GM18498 (cell line): ENCODE results near the gene MEF2B.

Experiments used
- ATAC-seq: cut with Tn5 transposase; IDR thresholded peaks from one replicate; pipeline ENCODE4 v1.9.1; 2021; ENCODE audit warnings: mild to moderate bottlenecking, moderate library complexity; ENCODE audit not compliant: unreplicated experiment

MEF2B gene

DNA sequence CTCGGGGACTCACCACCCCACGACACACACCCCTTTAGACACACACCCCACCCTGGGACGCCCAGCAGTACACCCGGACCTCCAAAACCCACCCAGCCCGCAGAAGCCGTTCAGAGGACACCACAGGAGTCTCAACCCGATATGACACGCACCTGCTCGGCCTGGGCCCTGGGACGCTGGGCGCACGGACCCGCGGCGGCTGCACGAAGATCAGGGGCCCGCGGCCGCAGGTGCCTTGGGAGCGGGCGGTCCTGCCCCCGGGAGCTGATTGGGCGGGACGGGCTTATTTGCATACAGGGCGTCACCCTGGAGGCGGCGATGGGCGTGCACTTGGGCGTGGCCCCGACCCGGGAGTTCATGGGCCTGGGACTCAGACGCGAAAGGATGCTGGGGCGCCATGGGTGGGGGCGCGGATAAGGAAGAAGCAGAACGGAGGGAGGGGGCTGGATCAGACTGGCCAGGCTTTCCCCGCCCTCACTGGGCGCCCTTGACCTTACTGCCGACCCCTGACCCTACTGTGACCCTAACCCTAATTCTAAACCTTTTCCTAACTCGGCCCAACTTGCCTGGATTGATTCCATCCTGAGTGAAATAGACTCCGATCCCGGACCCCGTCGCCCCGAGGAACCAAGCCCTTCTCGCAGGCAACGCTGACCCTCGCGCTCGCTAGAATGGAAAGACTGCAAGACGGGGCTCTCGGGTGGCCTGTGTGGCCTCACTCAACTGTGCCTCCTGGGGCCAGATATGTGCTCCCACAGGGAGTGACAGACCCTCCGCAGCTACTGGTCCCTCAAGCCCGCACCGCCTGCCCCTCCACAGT is at the start of gene MEF2B:
Gene MEF2B, minus strand, starts transcription at position 211 of the 820 bp plus-strand sequence. CDS start 19,528 bp downstream, outside the sequence.
- peak; percentile 88 for ATAC-seq

DNA sequence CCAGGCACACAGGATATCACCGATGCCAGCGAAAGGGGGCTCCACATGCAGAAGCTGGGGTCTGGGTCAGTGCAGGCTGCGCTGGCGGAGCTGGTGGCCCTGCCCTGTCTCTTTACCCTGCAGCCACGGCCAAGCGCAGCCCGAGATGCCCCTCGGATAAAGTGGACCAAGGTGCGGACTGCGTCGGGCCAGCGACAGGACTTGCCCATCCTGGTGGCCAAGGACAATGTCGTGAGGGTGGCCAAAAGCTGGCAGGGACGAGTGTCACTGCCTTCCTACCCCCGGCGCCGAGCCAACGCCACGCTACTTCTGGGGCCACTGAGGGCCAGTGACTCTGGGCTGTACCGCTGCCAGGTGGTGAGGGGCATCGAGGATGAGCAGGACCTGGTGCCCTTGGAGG is 48.8 kb upstream of the MEF2B start:
- ATAC-seq: no peak

DNA sequence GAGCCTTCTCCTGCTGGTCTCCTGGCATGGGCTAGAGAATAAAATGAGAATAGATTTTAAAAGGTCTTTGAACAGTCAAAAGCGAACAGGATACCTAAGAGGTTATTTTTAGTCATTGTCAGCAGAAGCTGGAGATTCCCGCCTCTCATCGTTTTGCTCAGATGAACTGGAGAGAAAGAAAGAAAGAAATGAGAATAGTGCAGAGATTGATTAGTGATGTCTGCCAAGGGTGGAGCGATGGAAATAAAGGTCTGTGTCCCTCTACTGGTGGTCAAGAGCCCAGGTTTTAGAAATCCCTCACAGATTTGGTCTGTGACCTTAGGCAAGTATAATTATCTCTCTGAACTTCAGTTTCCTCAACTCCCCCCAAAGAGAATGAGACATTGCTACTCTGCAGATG is 47.0 kb upstream of the MEF2B start:
- ATAC-seq: no peak

DNA sequence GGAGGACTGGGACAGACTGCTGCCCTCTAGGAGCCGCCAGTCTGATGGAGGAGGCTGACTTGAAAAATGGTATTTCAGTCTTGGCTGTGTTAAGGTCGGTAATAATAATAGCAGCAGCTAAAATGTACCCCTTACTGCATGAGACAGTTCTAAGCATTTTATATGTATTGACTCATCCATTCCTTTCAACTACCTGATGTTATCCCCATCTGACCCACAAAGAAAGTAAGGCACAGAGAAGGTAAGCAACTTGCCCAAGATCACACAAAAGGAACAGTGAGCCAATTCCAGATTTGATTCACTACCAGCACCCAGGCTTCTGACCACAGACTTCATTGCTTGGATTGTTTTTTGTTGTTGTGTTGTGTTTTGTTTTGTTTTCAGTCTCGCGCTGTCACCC is 45.7 kb upstream of the MEF2B start:
- ATAC-seq: no peak

DNA sequence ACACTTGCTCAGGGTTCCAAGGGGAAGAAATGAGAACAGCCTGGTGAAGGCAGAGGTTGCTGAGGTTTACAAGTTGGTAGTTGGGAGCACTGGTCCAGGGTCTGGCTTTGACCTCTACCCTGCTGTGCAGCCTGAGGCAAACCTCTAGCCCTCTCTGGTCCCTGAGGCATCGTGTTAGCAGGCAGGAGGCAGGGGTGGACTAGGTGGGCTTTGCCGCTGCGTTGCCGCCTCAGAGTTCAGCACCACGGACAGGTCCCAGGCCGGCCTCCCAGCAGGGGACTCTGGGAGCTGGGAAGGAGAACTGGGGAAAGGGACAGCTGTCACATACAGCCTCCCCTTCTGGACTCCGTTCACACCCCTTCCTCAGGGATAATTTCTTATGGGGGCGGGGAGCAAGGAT is 44.8 kb upstream of the MEF2B start:
- ATAC-seq: no peak

DNA sequence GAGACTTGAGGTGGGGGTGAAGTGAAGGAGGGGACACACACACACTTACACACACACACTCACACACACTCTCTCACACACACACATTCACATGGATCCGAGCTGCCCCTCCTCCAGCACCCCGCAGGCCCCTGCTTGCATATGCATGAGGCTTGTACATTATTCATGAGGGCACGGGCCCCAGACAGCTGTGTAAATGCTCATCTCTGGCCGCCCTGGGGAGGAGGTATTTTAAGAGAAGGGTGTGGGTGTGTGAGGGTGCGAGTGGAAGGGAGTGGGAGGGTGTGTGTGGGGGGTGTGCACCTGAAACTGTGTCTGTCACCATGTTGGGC is 44.1 kb upstream of the MEF2B start:
- ATAC-seq: no peak

DNA sequence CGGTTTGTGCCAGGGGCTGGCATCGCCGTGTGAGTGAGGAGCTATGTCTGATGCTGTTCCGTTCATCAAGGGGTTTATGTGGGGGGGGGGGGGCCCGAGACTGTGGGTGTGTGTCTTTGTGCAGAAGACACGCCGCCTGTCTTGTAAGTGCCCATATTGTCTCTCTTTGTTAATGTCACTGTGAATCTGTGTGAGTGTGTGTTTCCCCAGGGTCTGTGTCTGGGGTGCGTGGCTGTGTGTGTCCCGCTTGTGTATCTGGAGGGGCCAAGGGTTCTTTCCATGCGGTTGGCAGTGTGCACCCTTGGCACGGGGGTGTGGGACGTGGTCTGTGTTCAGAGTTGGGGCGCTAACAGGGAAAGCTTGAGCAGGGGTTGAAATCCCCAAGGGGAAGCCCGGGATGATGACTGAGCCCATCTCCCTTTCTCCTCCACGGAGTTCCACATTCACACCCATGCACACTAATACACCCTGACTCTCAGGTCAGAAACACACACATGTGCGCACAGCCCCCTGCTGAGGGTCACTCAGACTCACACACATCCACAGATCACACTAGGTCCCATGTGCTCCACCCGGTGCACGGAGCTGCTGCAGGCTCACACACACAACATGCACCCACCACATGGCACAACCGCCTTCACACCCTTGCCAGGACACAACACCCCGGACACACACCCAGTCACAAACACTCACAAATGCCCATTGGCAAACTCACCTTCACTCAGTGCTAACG is 43.5 kb upstream of the MEF2B start:
- ATAC-seq: no peak

DNA sequence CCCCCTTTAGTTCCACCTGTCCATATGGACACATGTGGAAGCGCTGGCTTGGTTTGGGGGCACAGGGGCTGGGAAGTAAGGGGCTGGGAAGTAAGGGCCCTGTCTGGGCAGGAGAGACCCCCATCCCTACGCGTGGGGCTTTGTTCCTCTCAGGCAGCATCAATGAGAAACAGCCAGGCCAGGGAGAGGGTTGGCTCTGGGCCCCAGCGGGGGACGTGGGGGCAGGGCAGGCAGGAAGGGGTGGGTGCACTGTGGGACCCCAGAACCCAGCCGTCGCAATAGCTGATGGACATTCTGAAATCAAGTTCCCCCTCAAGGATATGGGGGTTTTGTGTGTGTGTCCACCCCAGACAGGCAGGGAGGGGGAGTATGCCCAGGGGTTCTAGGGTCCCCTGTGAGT is 42.9 kb upstream of the MEF2B start:
- no peak for ATAC-seq

DNA sequence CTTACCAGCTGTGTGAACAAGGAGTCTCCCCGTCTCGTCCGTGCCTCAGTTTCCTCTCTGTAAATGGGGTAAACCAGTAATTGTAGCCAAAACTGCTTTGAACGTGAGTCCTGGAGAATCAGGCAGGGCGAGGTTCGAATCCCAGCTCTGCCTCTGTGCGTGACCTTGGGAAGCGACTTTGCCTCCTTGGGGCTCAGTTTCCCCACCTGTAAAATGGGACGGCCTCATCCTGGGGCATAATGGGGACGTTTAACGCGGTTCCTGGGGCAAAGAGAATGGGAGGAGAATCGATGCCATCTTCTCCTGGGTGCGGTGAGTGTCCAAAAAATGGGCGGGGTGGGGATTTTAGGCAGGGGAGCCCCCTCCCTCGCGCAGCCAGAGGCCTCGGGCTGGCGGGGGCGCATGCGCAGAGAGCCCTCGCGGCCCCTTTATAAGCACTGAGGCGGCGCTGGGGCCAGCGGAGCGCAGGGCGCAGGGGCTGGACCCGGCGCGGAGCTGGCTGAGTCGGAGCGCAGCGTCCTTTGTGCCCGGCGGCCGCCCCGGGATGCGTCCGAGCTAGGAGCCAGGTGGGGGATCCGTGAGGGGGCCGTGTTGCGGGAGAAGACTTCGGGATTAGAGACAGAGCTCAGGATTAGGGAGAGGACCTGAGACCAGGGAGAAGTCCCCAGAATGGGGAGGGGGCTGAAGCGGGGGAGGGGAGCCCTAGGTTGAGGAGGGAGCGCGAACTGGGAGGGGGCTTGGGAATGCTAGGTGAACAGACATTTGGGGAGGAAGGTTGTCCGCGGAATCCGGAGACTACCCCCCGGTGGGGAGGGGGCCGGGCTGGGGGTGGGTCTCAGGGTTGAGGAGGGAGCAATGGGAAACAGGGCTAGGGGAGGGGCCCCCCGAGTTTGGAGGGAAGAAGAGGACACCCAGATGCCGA is 41.7 kb upstream of the MEF2B start, which contains the start of gene NCAN:
Gene NCAN, plus strand, starts transcription at position 460 of the 922 bp plus-strand sequence. CDS start 4,996 bp downstream, outside the sequence.
- no peak for ATAC-seq

DNA sequence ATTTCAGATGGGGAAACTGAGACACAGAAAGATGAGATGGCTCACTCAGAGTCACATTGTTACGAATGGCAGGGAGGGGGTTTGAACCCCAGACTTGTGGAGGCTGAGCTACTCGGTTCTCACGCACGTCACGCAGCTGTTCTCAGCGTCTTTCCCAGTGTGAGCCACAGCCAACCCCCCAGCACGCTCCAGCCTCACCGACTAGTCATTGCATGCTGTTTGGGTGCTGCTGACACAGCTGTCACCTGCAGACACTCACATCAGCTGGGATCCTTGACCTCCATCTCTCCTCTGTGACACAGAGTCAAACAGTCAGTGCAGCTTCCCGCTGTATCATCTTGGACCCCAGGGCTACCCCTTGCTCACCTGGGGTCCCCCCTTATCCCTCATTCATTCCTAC is 39.3 kb upstream of the MEF2B start:
- ATAC-seq: no peak

DNA sequence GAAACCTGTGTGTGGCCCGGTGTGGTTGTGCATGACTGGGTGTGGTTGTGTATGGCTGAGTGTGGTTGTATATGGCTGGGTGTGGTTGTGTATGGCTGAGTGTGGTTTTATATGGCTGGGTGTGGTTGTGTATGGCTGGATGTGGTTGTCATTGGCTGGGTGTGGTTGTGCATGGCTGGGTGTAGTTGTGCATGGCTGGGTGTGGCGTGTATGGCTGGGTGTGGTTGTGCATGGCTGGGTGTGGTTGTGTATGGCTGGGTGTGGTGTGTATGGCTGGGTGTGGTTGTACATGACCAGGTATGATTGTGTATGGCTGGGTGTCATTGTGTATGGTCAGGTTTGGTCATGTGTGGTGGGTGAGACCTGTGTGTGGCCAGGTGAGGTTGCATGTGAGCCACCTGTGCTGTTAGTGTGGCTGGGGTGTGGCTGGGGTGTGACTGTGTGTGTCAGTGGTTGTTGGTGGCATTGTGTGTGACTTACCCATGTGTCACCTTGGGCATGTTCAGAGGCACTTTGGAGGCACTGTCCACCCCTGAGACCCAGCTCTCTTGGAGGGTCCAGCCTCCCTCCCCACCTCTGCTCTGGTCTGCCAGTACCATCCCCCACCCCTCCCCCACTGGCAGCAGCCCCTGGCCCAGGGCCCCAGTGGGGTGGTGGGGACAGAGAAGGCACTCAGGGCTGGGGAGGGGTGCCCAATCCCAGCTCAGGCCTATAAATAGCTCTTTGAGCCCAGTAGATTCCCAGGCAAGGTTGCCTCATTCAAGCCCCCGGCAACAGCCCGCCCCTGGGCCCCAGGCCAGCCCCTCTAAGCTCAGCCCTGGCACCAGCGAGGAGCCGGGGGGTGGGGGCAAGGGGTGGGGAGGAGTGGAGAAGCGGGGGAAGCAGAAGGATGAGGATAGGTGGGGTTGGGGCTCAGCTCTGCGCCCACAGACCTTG is 37.8 kb upstream of the MEF2B start:
- no peak for ATAC-seq

DNA sequence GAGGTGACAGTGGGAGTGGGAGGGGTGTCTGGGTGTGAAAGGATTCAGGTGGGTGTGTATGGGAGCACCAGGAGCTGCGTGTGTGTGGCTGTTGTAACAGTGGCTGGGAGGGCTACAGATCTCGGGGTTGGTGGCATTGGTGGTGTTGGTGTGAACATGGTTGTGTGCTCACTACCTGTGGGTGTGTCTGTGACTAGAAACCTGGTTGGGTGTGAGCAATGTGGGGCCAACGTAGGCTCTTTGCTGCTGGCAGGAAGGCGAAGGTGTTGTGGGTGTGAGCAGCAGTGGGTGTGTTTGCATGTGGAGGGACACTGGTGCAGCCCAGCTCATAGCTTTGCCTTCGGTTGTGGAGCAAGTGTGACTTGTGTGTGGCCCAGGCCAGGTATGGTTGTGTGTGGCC is 36.9 kb upstream of the MEF2B start:
- no peak for ATAC-seq

DNA sequence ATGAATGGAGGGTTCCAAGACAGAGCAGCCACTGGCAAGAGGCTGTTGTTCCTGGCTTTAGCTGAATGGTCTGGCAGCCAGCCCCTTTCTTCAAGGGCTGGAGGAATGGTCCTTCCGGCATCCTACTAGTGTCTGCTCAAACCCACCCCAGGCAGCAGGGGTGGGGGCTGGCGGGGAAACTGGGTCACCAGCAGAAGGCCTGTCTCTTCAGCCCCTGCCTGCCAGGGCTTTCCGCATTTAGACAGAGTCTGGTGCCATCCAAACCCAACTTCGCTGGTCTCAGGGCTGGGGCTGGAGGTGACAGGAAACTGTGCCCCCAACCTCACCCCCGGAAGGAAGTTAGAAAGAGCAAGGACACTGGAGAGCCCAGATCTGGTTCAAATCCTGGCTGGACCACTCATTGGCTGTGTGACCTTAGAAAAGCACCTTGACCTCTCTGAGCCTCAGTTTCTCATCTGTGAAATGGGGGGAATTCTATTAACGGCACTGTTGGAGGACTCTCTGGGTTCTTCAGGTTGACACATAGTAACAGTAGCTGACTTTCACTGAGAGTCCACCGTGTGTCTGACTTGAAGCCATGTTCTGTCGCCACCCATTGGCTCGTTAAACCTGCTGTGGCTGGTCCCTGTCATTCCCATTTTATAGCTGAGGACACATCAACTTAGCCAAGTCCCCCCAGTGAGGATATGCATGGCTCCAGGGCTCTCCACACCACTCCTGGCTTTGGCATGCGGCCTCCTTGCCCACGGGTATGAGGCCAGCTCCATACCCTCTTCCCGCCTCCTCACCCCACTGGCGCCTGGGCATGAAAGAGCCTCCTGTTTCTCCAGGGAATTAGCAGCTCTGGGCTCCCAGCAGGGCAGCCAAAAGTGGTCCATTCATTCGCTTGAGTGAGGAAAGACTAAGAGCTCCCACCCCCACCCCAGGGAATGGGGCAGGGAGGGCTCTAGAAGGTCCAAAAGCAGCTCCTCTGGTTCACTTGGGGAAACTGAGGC is 35.6 kb upstream of the MEF2B start:
- no peak for ATAC-seq

DNA sequence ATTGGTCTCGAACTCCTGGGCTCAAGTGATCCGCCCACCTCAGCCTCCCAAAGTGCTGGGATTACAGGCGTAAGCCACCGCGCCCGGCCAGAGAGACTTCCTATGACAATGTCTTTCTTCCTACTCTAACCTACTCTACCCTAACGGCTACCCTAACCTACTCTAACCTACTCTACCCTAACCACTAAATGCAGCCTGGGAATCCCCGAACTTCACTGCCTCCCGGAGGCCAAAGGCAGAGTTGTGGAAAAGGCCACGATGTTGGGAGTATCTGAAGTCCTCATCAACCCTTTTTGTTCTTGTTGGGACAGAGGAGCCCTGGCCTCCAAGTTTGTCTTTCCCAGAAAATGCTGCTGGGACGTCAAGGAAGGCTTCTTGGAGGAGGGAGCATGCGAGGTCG is 34.1 kb upstream of the MEF2B start:
- no peak for ATAC-seq

DNA sequence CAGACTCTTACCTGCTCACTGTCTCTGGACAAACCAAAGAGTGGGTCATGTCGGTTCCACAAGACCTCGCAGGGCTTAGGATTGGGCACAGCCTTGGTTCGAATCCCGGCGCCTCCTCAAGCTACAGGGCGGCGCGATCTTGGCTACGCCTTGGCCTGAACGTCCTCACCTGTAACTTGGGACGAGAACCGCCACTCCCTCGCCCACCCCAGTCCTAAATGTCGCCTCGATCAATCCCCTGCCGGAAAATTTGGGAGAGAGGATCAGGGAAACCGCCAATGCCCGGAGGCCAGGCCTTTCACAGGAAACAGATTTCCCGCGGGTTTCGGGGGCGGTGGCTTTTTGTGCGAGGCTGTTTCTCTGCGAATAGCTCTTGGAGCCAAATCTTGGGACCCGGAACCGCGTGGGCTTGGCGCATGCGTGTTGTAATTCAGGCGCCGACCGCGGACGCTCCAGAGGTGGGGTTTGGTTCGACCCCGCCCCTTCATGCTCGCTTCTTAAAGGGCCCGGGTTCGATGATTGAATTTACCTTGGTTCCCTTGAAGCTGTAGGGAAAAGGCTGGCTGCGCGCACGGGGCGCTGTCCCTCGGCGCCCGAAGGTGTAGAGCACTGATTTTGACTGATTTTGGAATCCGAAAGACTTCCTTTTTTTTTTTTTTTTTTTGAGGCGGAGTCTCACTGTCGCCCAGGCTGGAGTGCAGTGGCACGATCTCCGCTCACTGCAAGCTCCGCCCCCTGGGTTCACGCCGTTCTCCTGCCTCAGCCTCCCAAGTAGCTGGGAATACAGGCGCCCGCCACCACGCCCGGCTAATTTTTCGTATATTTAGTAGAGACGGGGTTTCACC is 33.2 kb upstream of the MEF2B start, which contains the start of gene NR2C2AP:
Gene NR2C2AP, minus strand, starts transcription at position 403 of the 845 bp plus-strand sequence. Its CDS starts 354 bp downstream, at position 49.
- ATAC-seq: peak; percentile 74

DNA sequence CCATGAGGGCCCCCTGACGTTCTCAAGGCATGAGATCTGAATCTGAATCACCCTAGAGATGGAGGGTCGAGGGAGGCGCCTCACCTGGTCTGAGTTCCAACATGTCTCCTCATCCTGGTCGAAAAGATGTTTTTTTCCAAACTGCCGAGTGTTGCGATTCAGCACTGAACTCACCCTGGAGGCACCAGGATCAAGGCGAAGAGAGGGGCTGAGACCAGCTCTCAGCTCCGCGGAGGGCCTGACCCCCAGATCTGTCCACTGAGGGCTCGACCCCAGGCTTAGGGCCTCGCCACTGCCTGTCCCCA is 32.6 kb upstream of the MEF2B start:
- ATAC-seq: no peak

DNA sequence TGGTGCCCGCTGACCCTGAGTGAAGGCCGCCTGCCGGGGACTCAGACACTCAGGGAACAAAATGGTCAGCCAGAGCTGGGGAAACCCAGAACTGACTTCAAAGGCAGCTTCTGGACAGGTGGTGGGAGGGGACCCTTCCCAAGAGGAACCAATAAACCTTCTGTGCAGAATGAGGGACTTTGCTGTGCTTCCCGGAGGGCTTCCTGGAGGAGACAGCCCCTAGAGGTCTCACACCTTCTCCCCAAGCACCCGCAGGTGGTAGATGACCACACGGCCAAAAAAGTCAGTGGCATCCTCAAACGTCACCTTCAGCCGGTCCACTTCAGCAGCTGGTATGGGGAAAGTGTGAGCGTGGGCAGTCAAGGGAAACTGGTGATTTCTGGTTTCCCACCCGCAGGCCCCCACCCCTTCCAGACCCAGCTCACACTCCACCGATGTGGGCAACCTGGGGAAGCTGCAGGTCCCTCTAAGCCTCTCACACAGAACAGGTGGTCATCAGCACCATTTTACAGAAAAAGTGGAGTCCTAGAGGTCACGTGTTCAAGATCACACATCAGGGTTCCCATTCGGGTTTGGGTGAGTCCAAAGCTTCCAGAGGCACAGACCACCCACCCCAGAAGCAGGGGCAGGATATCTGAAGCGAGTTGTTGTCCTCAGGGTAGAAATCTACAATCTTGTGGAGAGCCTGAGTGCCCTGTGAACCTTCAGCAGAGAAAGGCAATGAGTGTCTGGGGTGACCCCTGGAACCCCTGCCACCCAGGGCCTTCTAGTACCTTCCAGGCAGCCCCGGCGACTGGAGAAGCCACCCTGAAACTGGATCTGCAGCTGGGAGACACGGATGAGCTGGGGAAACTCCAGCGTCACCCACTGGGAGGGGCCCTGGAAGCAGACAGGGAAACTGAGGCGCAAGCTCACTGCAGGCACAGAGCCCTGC is 31.9 kb upstream of the MEF2B start:
- ATAC-seq: no peak
